GM23338 (cell line): ENCODE results near the gene RUSC1. TPM values are rescaled to one million over a fixed set of nuclear protein-coding genes. Genes with fewer than 3 reads are reported as not detected.

Source experiments
- ATAC-seq: fragments of 200-7000 bp; cut with Tn5 transposase; 3 replicates; pipeline ENCODE4 v1.9.1; 2020
- DNase-seq: peaks from one replicate; pipeline ENCODE4 v3.0.0-alpha.2; 2015; ENCODE audit warnings: low spot score
- H2AFZ ChIP-seq: fragments of 200-600 bp; sonication (generic); 2 replicates; pipeline ENCODE4 v1.8.0; 2016; ENCODE audit warnings: antibody characterized with exemption, mild to moderate bottlenecking, moderate library complexity
- H3F3A ChIP-seq: fragments of 200-600 bp; sonication (generic); replicated peaks from 2 replicates; pipeline ENCODE4 v1.8.0; 2017; ENCODE audit warnings: antibody characterized with exemption, mixed run types, low read depth
- H3K27ac ChIP-seq: fragments of 200-600 bp; sonication (generic); 2 replicates; pipeline ENCODE4 v1.6.1; 2016; ENCODE audit warnings: low read depth
- H3K27me3 ChIP-seq: fragments of 200-600 bp; sonication (generic); 2 replicates; pipeline ENCODE4 v1.8.0; 2016; ENCODE audit warnings: mild to moderate bottlenecking, mixed run types, moderate library complexity; ENCODE audit not compliant: insufficient read depth
- H3K36me3 ChIP-seq: fragments of 200-600 bp; sonication (generic); 2 replicates; pipeline ENCODE4 v1.8.0; 2016; ENCODE audit warnings: mild to moderate bottlenecking; ENCODE audit not compliant: insufficient read depth
- H3K4me1 ChIP-seq: fragments of 200-600 bp; sonication (generic); 2 replicates; pipeline ENCODE4 v1.8.0; 2016; ENCODE audit warnings: mild to moderate bottlenecking, moderate library complexity; ENCODE audit not compliant: insufficient read depth
- H3K4me2 ChIP-seq: fragments of 200-600 bp; sonication (generic); 2 replicates; pipeline ENCODE4 v1.7.1; 2017; ENCODE audit warnings: mixed run types
- H3K4me3 ChIP-seq: fragments of 200-600 bp; sonication (generic); 2 replicates; pipeline ENCODE4 v1.6.1; 2016; ENCODE audit warnings: mixed run types
- H3K79me2 ChIP-seq: fragments of 200-600 bp; sonication (generic); replicated peaks from 2 replicates; pipeline ENCODE4 v1.8.0; 2017; ENCODE audit warnings: mild to moderate bottlenecking; ENCODE audit not compliant: insufficient read depth
- H3K9me2 ChIP-seq: fragments of 200-600 bp; sonication (generic); 2 replicates; pipeline ENCODE4 v1.8.0; 2017; ENCODE audit not compliant: insufficient read depth
- H4K20me1 ChIP-seq: fragments of 200-600 bp; sonication (generic); replicated peaks from 2 replicates; pipeline ENCODE4 v1.8.0; 2017; ENCODE audit warnings: mild to moderate bottlenecking; ENCODE audit not compliant: insufficient read depth
- H3K27ac Mint-ChIP-seq: 2 replicates; pipeline ENCODE4 v1.8.0; 2020; ENCODE audit warnings: inconsistent platforms, mild to moderate bottlenecking, moderate library complexity, mixed read lengths
- H3K27me3 Mint-ChIP-seq: 3 replicates; pipeline ENCODE4 v1.8.0; 2022; ENCODE audit warnings: low read depth, mild to moderate bottlenecking, moderate library complexity, mixed read lengths, inconsistent platforms; ENCODE audit not compliant: insufficient read depth, poor library complexity
- H3K36me3 Mint-ChIP-seq: 3 replicates; pipeline ENCODE4 v1.8.0; 2021; ENCODE audit warnings: low read depth, mild to moderate bottlenecking, inconsistent platforms, moderate library complexity, mixed read lengths
- H3K4me1 Mint-ChIP-seq: 3 replicates; pipeline ENCODE4 v1.8.0; 2020; ENCODE audit warnings: mild to moderate bottlenecking, inconsistent platforms, mixed read lengths
- H3K4me3 Mint-ChIP-seq: 3 replicates; pipeline ENCODE4 v1.8.0; 2021; ENCODE audit warnings: moderate library complexity, mild to moderate bottlenecking, inconsistent platforms, mixed read lengths
- H3K9me3 Mint-ChIP-seq: 3 replicates; pipeline ENCODE4 v1.8.0; 2020; ENCODE audit warnings: moderate library complexity, mild to moderate bottlenecking, inconsistent platforms, mixed read lengths
- CREB1 ChIP-seq: fragments of 250-450 bp; sonication (Bioruptor Pico); IDR thresholded peaks from 2 replicates; pipeline ENCODE4 v1.5.0; 2020; ENCODE audit warnings: low read depth, mild to moderate bottlenecking, moderate library complexity
- CTCF ChIP-seq, 2 experiments: fragments of 200-600 bp in 1 of 2; sonication (generic) in 1 of 2; conservative IDR thresholded peaks; 2 replicates each; pipeline versions ENCODE4 v1.5.1 to v1.6.1; 2016 to 2017; ENCODE audit warnings: antibody characterized with exemption in 2 of 2, low read depth in 2 of 2, mild to moderate bottlenecking in 2 of 2, moderate library complexity in 1 of 2
- ETS1 ChIP-seq: IDR thresholded peaks from 2 replicates; pipeline ENCODE4 v1.6.1; 2016; ENCODE audit warnings: antibody characterized with exemption
- EZH2 ChIP-seq: fragments of 200-600 bp; sonication (generic); IDR thresholded peaks from one replicate; pipeline ENCODE4 v1.8.0; 2017; ENCODE audit warnings: antibody characterized with exemption, mild to moderate bottlenecking, low read depth; ENCODE audit not compliant: unreplicated experiment
- EZH2phosphoT487 ChIP-seq: fragments of 200-600 bp; sonication (generic); IDR thresholded peaks from one replicate; pipeline ENCODE4 v1.8.1; 2018; ENCODE audit warnings: antibody characterized with exemption; ENCODE audit not compliant: unreplicated experiment
- JUNB ChIP-seq: IDR thresholded peaks from one replicate; pipeline ENCODE4 v1.6.1; 2016; ENCODE audit warnings: antibody characterized with exemption; ENCODE audit not compliant: unreplicated experiment
- NANOG ChIP-seq: IDR thresholded peaks from 2 replicates; pipeline ENCODE4 v1.6.1; 2016; ENCODE audit warnings: antibody characterized with exemption, borderline replicate concordance
- POLR2AphosphoS5 ChIP-seq: IDR thresholded peaks from 2 replicates; pipeline ENCODE4 v1.6.1; 2016; ENCODE audit warnings: antibody characterized with exemption, low read depth
- REST ChIP-seq: IDR thresholded peaks from one replicate; pipeline ENCODE4 v1.6.1; 2018; ENCODE audit warnings: antibody characterized with exemption; ENCODE audit not compliant: unreplicated experiment
- STAT1 ChIP-seq: IDR thresholded peaks from one replicate; pipeline ENCODE4 v1.6.1; 2016; ENCODE audit warnings: antibody characterized with exemption; ENCODE audit not compliant: unreplicated experiment
- ZNF114 ChIP-seq: fragments of 250-450 bp; sonication (Bioruptor Pico); IDR thresholded peaks from 2 replicates; pipeline ENCODE4 v1.5.0; 2020; ENCODE audit warnings: mild to moderate bottlenecking, moderate library complexity
- ZNF331 ChIP-seq: fragments of 250-450 bp; sonication (Bioruptor Pico); IDR thresholded peaks from 2 replicates; pipeline ENCODE4 v1.5.0; 2020; ENCODE audit warnings: low read depth, mild to moderate bottlenecking, moderate library complexity
- ZNF462 ChIP-seq: fragments of 250-450 bp; sonication (Bioruptor Pico); IDR thresholded peaks from 2 replicates; pipeline ENCODE4 v1.5.0; 2020; ENCODE audit warnings: mild to moderate bottlenecking, moderate library complexity
- polyA plus RNA-seq: library from polyadenylated mRNA; unstranded; fragments of >200 nt; fragmentation: Nextera tagmentation; extraction: Ambion mirVana; gene quantifications from 2 replicates; pipeline ENCODE4 v1.2.1, GENCODE V29; 2016
- total RNA-seq: library from RNA; depleted of rRNA; stranded (reverse); fragments of >200 nt; shearing (Covaris generic); gene quantifications from 2 replicates; pipeline ENCODE4 v1.2.3, GENCODE V29; 2014

Gene RUSC1
- total and polyA plus RNA-seq, 2 experiments from 2014 or later, result 53.4 to 87.7 TPM

GRCh38 chr1:155277070-155277901, 43.4 kb upstream of the RUSC1 start, which contains the start of gene HCN3:
HCN3 (plus strand) TSS chr1:155277463; CDS start chr1:155277591, 128 bp downstream.
- H3K36me3 ChIP-seq, result no peaks in the 10 kb centered on the region
- Mint-ChIP-seq H3K4me1 (peaks cover 35% of the 10 kb centered on the region), H3K27ac (no peak within 1 kb of the TSS), H3K36me3 (peaks cover 7% of the 10 kb centered on the region), H3K27me3 (peaks cover 18% of the 10 kb centered on the region), H3K9me3 (peaks cover 4% of the 10 kb centered on the region; the same call in 2 of the 3 replicates), H3K4me3 (peak within 1 kb of the TSS; percentile 73)
- H4K20me1 ChIP-seq, result peaks cover 2% of the 10 kb centered on the region; the same call in 1 of the 2 replicates
- DNase-seq (peak; percentile 100), ATAC-seq (peak; percentile 61)
- H3K27ac ChIP-seq, result no peak within 1 kb of the TSS
- TF ChIP-seq STAT1 (no peak), REST (peak; percentile 29), ZNF114 (CRISPR knock-in tag) (no peak), ZNF462 (CRISPR knock-in tag) (no peak), ZNF331 (no peak), JUNB (no peak), POLR2AphosphoS5 (no peak), ETS1 (no peak), NANOG (no peak), CTCF (conservative IDR thresholded peaks at IDR 0.05; ENCODE audit: low read depth in 2 of 2) (peak; percentile 45 to 66), CREB1 (CRISPR knock-in tag) (no peak), EZH2phosphoT487 (no peak), EZH2 (no peak)
- H3K9me2 ChIP-seq, result no peaks in the 10 kb centered on the region
- no peaks in the 10 kb centered on the region for H3K27me3 ChIP-seq
- H3K4me2 ChIP-seq, result peak within 1 kb of the TSS; percentile 96
- peak within 1 kb of the TSS; percentile 89 for H3K4me3 ChIP-seq
- peaks cover 7% of the 10 kb centered on the region for H3K79me2 ChIP-seq
- peak within 1 kb of the TSS; percentile 72 for H2AFZ ChIP-seq
- peaks cover 24% of the 10 kb centered on the region for H3F3A ChIP-seq
- H3K4me1 ChIP-seq, result peaks cover 31% of the 10 kb centered on the region
